Kidney tubule cell (primary cell): Measurements from ENCODE around the gene ACSL6.
A peak's percentile ranks its signal among the peaks of the same experiment; 100 is the strongest.

Source experiments
- DNase-seq: peaks from one replicate; pipeline ENCODE4 v3.0.0-alpha.2; 2018; ENCODE audit warnings: low spot score

Gene ACSL6

GRCh38 chr5:132016721-132017250 lies 5.3 kb upstream of the ACSL6 start:
- DNase-seq = no peak

GRCh38 chr5:132013711-132014110 lies 2.3 kb upstream of the ACSL6 start:
- no peak for DNase-seq

- DNase-seq = no peak
Observed at GRCh38 chr5:132013006-132013689, 1.7 kb upstream of the ACSL6 start.

GRCh38 chr5:132012371-132013005 lies 1.0 kb upstream of the ACSL6 start:
- peak; percentile 53 for DNase-seq

GRCh38 chr5:132010989-132011621 lies 353 bp downstream of the ACSL6 start:
- DNase-seq = no peak

- no peak for DNase-seq
Observed at GRCh38 chr5:132010645-132010988, 841 bp downstream of the ACSL6 start.

- no peak for DNase-seq
Observed at GRCh38 chr5:132009706-132010405, 1.6 kb downstream of the ACSL6 start.

- peak; percentile 83 for DNase-seq
Observed at GRCh38 chr5:132008961-132009680, 2.3 kb downstream of the ACSL6 start.

- DNase-seq = no peak
Observed at GRCh38 chr5:132008163-132008473, 3.3 kb downstream of the ACSL6 start.

GRCh38 chr5:132007399-132008162 lies 3.9 kb downstream of the ACSL6 start:
- peak; percentile 82 for DNase-seq

GRCh38 chr5:132006331-132007120 lies 4.9 kb downstream of the ACSL6 start:
- DNase-seq = no peak

- DNase-seq = no peak
Observed at GRCh38 chr5:132005591-132005990, 5.9 kb downstream of the ACSL6 start.

GRCh38 chr5:132003982-132004381 lies 7.5 kb downstream of the ACSL6 start:
- no peak for DNase-seq

GRCh38 chr5:132003170-132003744 lies 8.2 kb downstream of the ACSL6 start:
- DNase-seq = no peak

- DNase-seq = no peak
Observed at GRCh38 chr5:132002757-132003156, 8.7 kb downstream of the ACSL6 start.

- peak; percentile 46 for DNase-seq
Observed at GRCh38 chr5:132001647-132002561, 9.6 kb downstream of the ACSL6 start.

- DNase-seq = no peak
Observed at GRCh38 chr5:132000677-132001453, 10.6 kb downstream of the ACSL6 start.

GRCh38 chr5:132000241-132000490 lies 11.3 kb downstream of the ACSL6 start:
- DNase-seq = no peak
